Liver (tissue), 9 donors: ENCODE data around the gene TDP2. TPM values are rescaled to one million over a fixed set of nuclear protein-coding genes. Genes with fewer than 3 reads are reported as not detected.

Source experiments
- DNase-seq: peaks from one replicate; pipeline ENCODE4 v3.0.0-alpha.2; 2017; ENCODE audit warnings: low spot score
- H3K27ac ChIP-seq, 2 donors: one replicate each; pipeline ENCODE4 v1.7.0; 2013; ENCODE audit warnings: inconsistent platforms in 2 of 2, low read length in 2 of 2, control low read depth in 1 of 2, low read depth in 1 of 2, mild to moderate bottlenecking in 1 of 2
- H3K27me3 ChIP-seq, 4 donors: one replicate each; pipeline versions ENCODE4 v1.6.1 to v1.7.0; 2013; ENCODE audit warnings: low read length in 3 of 4, inconsistent platforms in 1 of 4, mild to moderate bottlenecking in 1 of 4, moderate library complexity in 1 of 4; ENCODE audit not compliant: control insufficient read depth in 4 of 4, insufficient read depth in 4 of 4
- H3K36me3 ChIP-seq, 4 donors: one replicate each; pipeline versions ENCODE4 v1.6.1 to v1.7.0; 2013; ENCODE audit warnings: low read length in 3 of 4, mild to moderate bottlenecking in 3 of 4, low read depth in 1 of 4, moderate library complexity in 1 of 4; ENCODE audit not compliant: control insufficient read depth in 4 of 4, insufficient read depth in 3 of 4
- H3K4me1 ChIP-seq, 4 donors: one replicate each; pipeline versions ENCODE4 v1.6.1 to v1.7.0; 2013; ENCODE audit warnings: low read length in 3 of 4, mild to moderate bottlenecking in 3 of 4, moderate library complexity in 1 of 4; ENCODE audit not compliant: control insufficient read depth in 4 of 4, insufficient read depth in 4 of 4
- H3K4me3 ChIP-seq, 3 donors: one replicate each; pipeline versions ENCODE4 v1.6.1 to v1.7.0; 2013; ENCODE audit warnings: low read length in 3 of 3, control low read depth in 1 of 3, low read depth in 1 of 3, mild to moderate bottlenecking in 1 of 3
- H3K9ac ChIP-seq, 2 donors: one replicate each; pipeline ENCODE4 v1.7.0; 2013; ENCODE audit warnings: low read length in 2 of 2, mild to moderate bottlenecking in 2 of 2, moderate library complexity in 2 of 2, control low read depth in 1 of 2, low read depth in 1 of 2
- H3K9me3 ChIP-seq, 4 donors: one replicate each; pipeline versions ENCODE4 v1.6.1 to v1.7.0; 2013; ENCODE audit warnings: low read length in 3 of 4; ENCODE audit not compliant: control insufficient read depth in 4 of 4
- CTCF ChIP-seq: fragments of 150-350 bp; IDR thresholded peaks from 2 replicates; pipeline ENCODE4 v1.5.1; 2017; ENCODE audit warnings: improper control_type of control experiment, low read depth, low read length; ENCODE audit not compliant: missing input control
- FOXA1 ChIP-seq: IDR thresholded peaks from 2 replicates; pipeline ENCODE4 v1.6.1; 2016; ENCODE audit warnings: antibody characterized with exemption
- HNF4A ChIP-seq, 2 donors: conservative IDR thresholded peaks; 2 replicates each; pipeline ENCODE4 v1.6.1; 2016; ENCODE audit warnings: antibody characterized with exemption in 2 of 2, mild to moderate bottlenecking in 2 of 2
- HNF4G ChIP-seq: IDR thresholded peaks from 2 replicates; pipeline ENCODE4 v1.6.1; 2016; ENCODE audit warnings: antibody characterized with exemption
- JUND ChIP-seq, 2 donors: IDR thresholded peaks; 2 replicates each; pipeline ENCODE4 v1.6.1; 2016; ENCODE audit warnings: antibody characterized with exemption in 2 of 2
- MAX ChIP-seq: IDR thresholded peaks from 2 replicates; pipeline ENCODE4 v1.6.1; 2016; ENCODE audit warnings: antibody characterized with exemption
- NR2F2 ChIP-seq: IDR thresholded peaks from 2 replicates; pipeline ENCODE4 v1.6.1; 2016; ENCODE audit warnings: antibody characterized with exemption
- RAD21 ChIP-seq, 2 donors: IDR thresholded peaks; 2 replicates each; pipeline ENCODE4 v1.6.1; 2016; ENCODE audit warnings: antibody characterized with exemption in 2 of 2, mild to moderate bottlenecking in 2 of 2
- RXRA ChIP-seq, 2 donors: IDR thresholded peaks; 2 replicates each; pipeline ENCODE4 v1.6.1; 2017 to 2018; ENCODE audit warnings: antibody characterized with exemption in 2 of 2, mild to moderate bottlenecking in 1 of 2
- SP1 ChIP-seq: IDR thresholded peaks from 2 replicates; pipeline ENCODE4 v1.6.1; 2018; ENCODE audit warnings: antibody characterized with exemption, mild to moderate bottlenecking
- YY1 ChIP-seq: IDR thresholded peaks from 2 replicates; pipeline ENCODE4 v1.6.1; 2016; ENCODE audit warnings: antibody characterized with exemption, mild to moderate bottlenecking
- WGBS: extraction: QIAGEN DNeasy Blood & Tissue Kit; methylation state at CpG from one replicate; pipeline ENCODE4 v1.1.7; 2013; 5-methylcytosine and 5-hydroxymethylcytosine counted together
- polyA plus RNA-seq, 2 donors: library from polyadenylated mRNA; stranded (reverse) in 1 of 2; unstranded in 1 of 2; fragments of 200-250 nt in 1 of 2; fragments of >200 nt in 1 of 2; fragmentation: Nextera tagmentation in 1 of 2; extraction: Ambion mirVana in 1 of 2; gene quantifications; one replicate each; pipeline versions ENCODE4 v1.2.1 to v1.2.3, GENCODE V29; 2013 to 2015
- total RNA-seq, 2 donors: library from RNA; depleted of rRNA; stranded (reverse); fragments of >200 nt; gene quantifications; one replicate each; pipeline ENCODE4 v1.2.3, GENCODE V29; 2014
- donor health status: healthy.
- donor health status: healthy.
- donor health status: healthy.
- donor health status: healthy.
- donor health status: healthy.

Gene TDP2
- total and polyA plus RNA-seq, 4 donors: 16.5 to 24.3 (median 18.5) TPM

- Histone ChIP-seq H3K9ac (no peak overlapping the region), H3K27ac (no peak overlapping the region), H3K27me3 (no peaks in the 10 kb centered on the region), H3K36me3 (peaks cover 11 to 68% (median 44%) of the 10 kb centered on the region in 4 donors), H3K4me1 (peaks cover 0 to 6% (median 2%) of the 10 kb centered on the region in 4 donors), H3K4me3 (no peak overlapping the region), H3K9me3 (no peaks in the 10 kb centered on the region)
- no peak for DNase-seq
- WGBS: 85% methylated on average over 4 of the region's 4 CpGs
- no peak for TF ChIP-seq MAX
- no peak for TF ChIP-seq RAD21 (IDR thresholded peaks at IDR 0.05)
- no peak for TF ChIP-seq HNF4G
- TF ChIP-seq HNF4A (conservative IDR thresholded peaks at IDR 0.05): no peak
- no peak for TF ChIP-seq JUND (IDR thresholded peaks at IDR 0.05)
- TF ChIP-seq CTCF: no peak
These were observed 36.1 kb upstream of the TDP2 start for GRCh38 chr6:24702720-24703282.

GRCh38 chr6:24699521-24700359, 33.0 kb upstream of the TDP2 start:
- TF ChIP-seq NR2F2 (no peak), MAX (no peak)
- Histone ChIP-seq H3K36me3 (peaks cover 7 to 43% (median 20%) of the 10 kb centered on the region in 4 donors), H3K9ac (no peak overlapping the region), H3K4me1 (peaks cover 0 to 6% (median 3%) of the 10 kb centered on the region in 4 donors), H3K27ac (no peak overlapping the region), H3K9me3 (no peaks in the 10 kb centered on the region), H3K4me3 (no peak overlapping the region), H3K27me3 (no peaks in the 10 kb centered on the region)
- 44% methylated on average over 3 of the region's 3 CpGs for WGBS
- DNase-seq: no peak

- H3K4me1 ChIP-seq: peaks cover 2 to 12% (median 10%) of the 10 kb centered on the region in 4 donors
- no peak overlapping the region for H3K4me3 ChIP-seq
- WGBS: 94% methylated on average over 2 of the region's 2 CpGs
- H3K36me3 ChIP-seq: peaks cover under 1 to 15% (median 4%) of the 10 kb centered on the region in 4 donors
- DNase-seq: no peak
- H3K9me3 ChIP-seq: no peaks in the 10 kb centered on the region
- no peak overlapping the region for H3K27ac ChIP-seq
- no peak for TF ChIP-seq YY1
- TF ChIP-seq RXRA (IDR thresholded peaks at IDR 0.05): no peak
- TF ChIP-seq SP1: no peak
- TF ChIP-seq FOXA1: no peak
- TF ChIP-seq RAD21 (IDR thresholded peaks at IDR 0.05): no peak
- no peak for TF ChIP-seq CTCF
- no peak overlapping the region for H3K9ac ChIP-seq
- no peaks in the 10 kb centered on the region for H3K27me3 ChIP-seq
These were observed 29.4 kb upstream of the TDP2 start for GRCh38 chr6:24696097-24696496.
